K562 (cell line): Measurements from ENCODE around the gene PAX5.

Experiments
- ADNP ChIP-seq: fragments of 200-800 bp; sonication (Bioruptor generic); IDR thresholded peaks from 2 replicates; pipeline ENCODE4 v1.6.1; 2016; ENCODE audit warnings: missing genetic modification characterization, missing compliant biosample characterization
- CSDE1 ChIP-seq, 2 experiments: fragments of 450-650 bp; IDR thresholded peaks; 2 replicates each; pipeline ENCODE4 v1.6.1; 2016; ENCODE audit warnings: mild to moderate bottlenecking in 1 of 2
- POLR2A ChIP-seq: fragments of 450-650 bp; conservative IDR thresholded peaks from 2 replicates; pipeline ENCODE4 v1.6.1; 2016
- SIX5 ChIP-seq, 2 experiments: IDR thresholded peaks; 2 replicates each; pipeline ENCODE4 v1.6.1; 2011; ENCODE audit warnings: low read length in 2 of 2, borderline replicate concordance in 1 of 2, low read depth in 1 of 2, mild to moderate bottlenecking in 1 of 2, moderate library complexity in 1 of 2; ENCODE audit not compliant: insufficient read depth in 1 of 2
- TBP ChIP-seq: optimal IDR thresholded peaks from 2 replicates; pipeline ENCODE3; 2011; ENCODE audit warnings: low read depth, low read length, improper control_type of control experiment

- TF ChIP-seq SIX5 (IDR thresholded peaks at IDR 0.05; ENCODE audit: borderline replicate concordance in 1 of 2, insufficient read depth in 1 of 2, low read depth in 1 of 2, low read length in 2 of 2) (no peak), CSDE1 (IDR thresholded peaks at IDR 0.05) (no peak), POLR2A (no peak), TBP (no peak), ADNP (tag) (no peak)
Measured at GRCh38 chr9:36942891-36943290, 91.2 kb downstream of the PAX5 start.
